HEK293 (cell line): ENCODE data around the gene COG1.

Experiments
- CTCF ChIA-PET: fragments of 350-600 bp; formaldehyde crosslinking; extraction: SDS; loops from one replicate; lab custom pipeline; 2021; ENCODE audit warnings: antibody characterized with exemption; lab: Yijun Ruan, JAX
- POLR2A ChIA-PET: fragments of 300-600 bp; formaldehyde crosslinking; extraction: SDS; loops from one replicate; lab custom pipeline; 2020; ENCODE audit warnings: antibody characterized with exemption, inconsistent platforms; lab: Yijun Ruan, JAX
- H3K27ac ChIP-seq: fragments of 200-500 bp; sonication (Bioruptor generic); 2 replicates; pipeline ENCODE4 v1.5.1; 2014; ENCODE audit warnings: low read depth, low read length, control low read depth, inconsistent platforms; ENCODE audit errors: extremely low read depth
- H3K36me3 ChIP-seq, 2 experiments: fragments of 200-500 bp in 1 of 2; sonication (Bioruptor generic) in 1 of 2; 1 replicate in 1 of 2; 2 replicates in 1 of 2; pipeline ENCODE4 v1.5.1; 2014 to 2017; ENCODE audit warnings: inconsistent platforms in 2 of 2, low read length in 2 of 2; ENCODE audit not compliant: control insufficient read depth in 2 of 2, insufficient read depth in 1 of 2
- H3K4me1 ChIP-seq: fragments of 200-500 bp; sonication (Bioruptor generic); 2 replicates; pipeline ENCODE4 v1.5.1; 2014; ENCODE audit warnings: mild to moderate bottlenecking, low read length, inconsistent platforms; ENCODE audit not compliant: control insufficient read depth, insufficient read depth
- H3K4me3 ChIP-seq: 2 replicates; pipeline ENCODE4 v1.5.1; 2011; ENCODE audit warnings: low read depth, mild to moderate bottlenecking, control low read depth, low read length, moderate library complexity
- H3K9me3 ChIP-seq: fragments of 200-500 bp; sonication (Bioruptor generic); 2 replicates; pipeline ENCODE4 v1.5.1; 2014; ENCODE audit warnings: low read depth, low read length, inconsistent platforms; ENCODE audit not compliant: control insufficient read depth, insufficient read depth
- BCL6B ChIP-seq: fragments of 450-650 bp; formaldehyde crosslinking; IDR thresholded peaks from 2 replicates; pipeline ENCODE4 v1.5.1; 2017; ENCODE audit warnings: missing biosample characterization, missing genetic modification characterization
- GLI2 ChIP-seq: fragments of 450-650 bp; formaldehyde crosslinking; IDR thresholded peaks from 2 replicates; pipeline ENCODE4; 2017; ENCODE audit warnings: missing biosample characterization, missing genetic modification characterization, low read depth, borderline replicate concordance
- SETDB1 ChIP-seq: IDR thresholded peaks from one replicate; pipeline ENCODE4 v1.6.1; 2017; ENCODE audit warnings: mild to moderate bottlenecking, low read length, moderate library complexity, mixed read lengths; ENCODE audit not compliant: insufficient read length
- ZEB2 ChIP-seq: fragments of 450-650 bp; formaldehyde crosslinking; IDR thresholded peaks from 2 replicates; pipeline ENCODE4 v1.5.1; 2016; ENCODE audit warnings: missing biosample characterization, missing genetic modification characterization
- ZNF16 ChIP-seq: fragments of 450-650 bp; formaldehyde crosslinking; IDR thresholded peaks from 2 replicates; pipeline ENCODE4 v1.5.1; 2016; ENCODE audit warnings: low read depth, missing biosample characterization, missing genetic modification characterization
- ZNF423 ChIP-seq: fragments of 450-650 bp; formaldehyde crosslinking; IDR thresholded peaks from 2 replicates; pipeline ENCODE4 v1.5.1; 2016; ENCODE audit warnings: missing biosample characterization, missing genetic modification characterization
- ZNF501 ChIP-seq: fragments of 450-650 bp; formaldehyde crosslinking; IDR thresholded peaks from 2 replicates; pipeline ENCODE4 v1.5.1; 2016; ENCODE audit warnings: missing biosample characterization, missing genetic modification characterization
- ZNF561 ChIP-seq: fragments of 450-650 bp; IDR thresholded peaks from 2 replicates; pipeline ENCODE4 v1.5.1; 2018; ENCODE audit warnings: missing biosample characterization, missing genetic modification characterization, borderline replicate concordance
- ZNF777 ChIP-seq: fragments of 450-650 bp; formaldehyde crosslinking; IDR thresholded peaks from 2 replicates; pipeline ENCODE4 v1.5.1; 2017; ENCODE audit warnings: missing biosample characterization, missing genetic modification characterization, borderline replicate concordance
- ZNF843 ChIP-seq: fragments of 450-650 bp; formaldehyde crosslinking; IDR thresholded peaks from 2 replicates; pipeline ENCODE4 v1.5.1; 2016; ENCODE audit warnings: missing biosample characterization, missing genetic modification characterization
- TF ChIP-seq, protein P1 (sequence below): fragments of 450-650 bp; IDR thresholded peaks from 2 replicates; pipeline ENCODE4 v1.5.1; 2018; ENCODE audit warnings: missing biosample characterization, mild to moderate bottlenecking, missing genetic modification characterization
- TF ChIP-seq, protein P2 (sequence below): fragments of 450-650 bp; formaldehyde crosslinking; IDR thresholded peaks from 2 replicates; pipeline ENCODE4 v1.5.1; 2016; ENCODE audit warnings: missing biosample characterization, missing genetic modification characterization

Gene COG1

DNA sequence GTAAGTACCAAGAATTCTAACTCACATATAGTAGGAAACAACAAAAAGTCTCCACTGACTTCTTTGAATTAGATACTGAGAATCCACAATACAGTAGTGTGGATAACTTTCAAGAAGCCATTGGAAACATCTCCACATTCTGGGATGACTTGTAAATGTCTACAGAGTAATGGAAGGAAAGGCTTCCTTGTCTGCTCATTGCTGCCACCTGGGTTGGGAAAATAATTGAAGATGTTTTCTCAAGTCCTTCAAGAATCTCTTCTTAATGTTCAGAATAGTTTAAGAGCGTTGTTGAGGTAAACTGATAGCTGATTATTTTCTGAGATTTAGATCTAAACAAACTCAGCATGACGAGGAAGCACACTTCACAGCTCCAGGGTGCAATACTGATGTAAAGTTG lies 54.9 kb downstream of the COG1 start:
- Histone ChIP-seq H3K27ac (no peak overlapping the region), H3K4me1 (no peaks in the 10 kb centered on the region), H3K4me3 (no peak overlapping the region), H3K36me3 (peaks cover 28 to 53% of the 10 kb centered on the region in 2 experiments), H3K9me3 (no peaks in the 10 kb centered on the region)
- POLR2A ChIA-PET = no interaction called here
- CTCF ChIA-PET = interaction anchor here (2.0 to 13.4 kb wide), 3 partner anchors 8 to 121 kb away, joined by 6 to 315 read pairs (median 41); a partner anchor contains a TSS
- TF ChIP-seq ZEB2 (tag by site-specific recombination) = no peak

DNA sequence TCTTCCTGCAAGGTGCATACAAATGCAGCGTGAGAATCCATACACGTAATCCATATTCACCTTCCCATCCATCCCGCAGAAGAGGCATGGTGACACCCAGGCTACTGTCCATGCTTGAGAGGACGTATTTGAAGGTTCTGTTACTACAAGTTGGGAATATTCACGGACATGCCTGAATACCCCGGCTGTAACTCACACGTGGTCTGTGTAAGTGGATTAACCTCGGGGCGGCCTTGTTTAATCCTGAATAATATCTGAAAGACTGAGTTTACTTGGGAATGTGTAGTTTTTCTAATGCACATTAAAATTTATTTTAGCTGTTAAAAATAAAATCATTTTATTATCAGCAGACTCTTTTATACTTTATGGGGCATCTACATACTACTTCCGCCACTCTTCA lies 55.7 kb downstream of the COG1 start:
- Histone ChIP-seq H3K27ac (no peak overlapping the region), H3K9me3 (no peaks in the 10 kb centered on the region), H3K4me1 (no peaks in the 10 kb centered on the region), H3K4me3 (no peak overlapping the region), H3K36me3 (peaks cover 21 to 50% of the 10 kb centered on the region in 2 experiments)
- ChIA-PET CTCF (interaction anchor here (0.6 to 13.4 kb wide), 7 partner anchors 16 to 689 kb away, joined by 3 to 315 read pairs (median 4); a partner anchor contains a TSS), POLR2A (no interaction called here)
- TF ChIP-seq ZNF501 = no peak
- TF ChIP-seq, protein P1, sequence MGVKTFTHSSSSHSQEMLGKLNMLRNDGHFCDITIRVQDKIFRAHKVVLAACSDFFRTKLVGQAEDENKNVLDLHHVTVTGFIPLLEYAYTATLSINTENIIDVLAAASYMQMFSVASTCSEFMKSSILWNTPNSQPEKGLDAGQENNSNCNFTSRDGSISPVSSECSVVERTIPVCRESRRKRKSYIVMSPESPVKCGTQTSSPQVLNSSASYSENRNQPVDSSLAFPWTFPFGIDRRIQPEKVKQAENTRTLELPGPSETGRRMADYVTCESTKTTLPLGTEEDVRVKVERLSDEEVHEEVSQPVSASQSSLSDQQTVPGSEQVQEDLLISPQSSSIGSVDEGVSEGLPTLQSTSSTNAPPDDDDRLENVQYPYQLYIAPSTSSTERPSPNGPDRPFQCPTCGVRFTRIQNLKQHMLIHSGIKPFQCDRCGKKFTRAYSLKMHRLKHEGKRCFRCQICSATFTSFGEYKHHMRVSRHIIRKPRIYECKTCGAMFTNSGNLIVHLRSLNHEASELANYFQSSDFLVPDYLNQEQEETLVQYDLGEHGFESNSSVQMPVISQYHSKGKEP (tag by site-specific recombination) = no peak
- TF ChIP-seq ZNF843 (tag by site-specific recombination) = no peak
- no peak for TF ChIP-seq GLI2 (tag by site-specific recombination)
- TF ChIP-seq, protein P2, sequence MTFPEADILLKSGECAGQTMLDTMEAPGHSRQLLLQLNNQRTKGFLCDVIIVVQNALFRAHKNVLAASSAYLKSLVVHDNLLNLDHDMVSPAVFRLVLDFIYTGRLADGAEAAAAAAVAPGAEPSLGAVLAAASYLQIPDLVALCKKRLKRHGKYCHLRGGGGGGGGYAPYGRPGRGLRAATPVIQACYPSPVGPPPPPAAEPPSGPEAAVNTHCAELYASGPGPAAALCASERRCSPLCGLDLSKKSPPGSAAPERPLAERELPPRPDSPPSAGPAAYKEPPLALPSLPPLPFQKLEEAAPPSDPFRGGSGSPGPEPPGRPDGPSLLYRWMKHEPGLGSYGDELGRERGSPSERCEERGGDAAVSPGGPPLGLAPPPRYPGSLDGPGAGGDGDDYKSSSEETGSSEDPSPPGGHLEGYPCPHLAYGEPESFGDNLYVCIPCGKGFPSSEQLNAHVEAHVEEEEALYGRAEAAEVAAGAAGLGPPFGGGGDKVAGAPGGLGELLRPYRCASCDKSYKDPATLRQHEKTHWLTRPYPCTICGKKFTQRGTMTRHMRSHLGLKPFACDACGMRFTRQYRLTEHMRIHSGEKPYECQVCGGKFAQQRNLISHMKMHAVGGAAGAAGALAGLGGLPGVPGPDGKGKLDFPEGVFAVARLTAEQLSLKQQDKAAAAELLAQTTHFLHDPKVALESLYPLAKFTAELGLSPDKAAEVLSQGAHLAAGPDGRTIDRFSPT (tag by site-specific recombination) = no peak
- no peak for TF ChIP-seq SETDB1

DNA sequence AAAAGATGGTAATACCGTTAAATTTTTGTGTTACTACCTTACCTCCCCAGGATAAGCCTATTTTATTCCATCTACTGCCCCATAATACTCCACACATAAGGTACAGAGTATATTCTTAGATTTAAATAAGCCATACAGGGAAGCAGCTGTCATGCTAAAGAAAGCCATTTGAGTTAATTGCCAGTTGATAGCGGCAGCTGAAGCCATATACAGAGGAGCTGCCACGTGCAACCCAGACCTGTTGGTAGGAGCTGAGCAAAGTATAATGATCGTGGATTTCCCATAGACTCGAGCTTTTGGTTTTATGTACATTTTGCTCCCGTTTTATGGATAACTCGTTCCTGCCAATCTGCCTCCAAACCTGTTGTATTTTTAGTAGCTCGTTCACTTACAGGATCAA lies 56.8 kb downstream of the COG1 start:
- TF ChIP-seq ZNF423 (no peak), BCL6B (tag by site-specific recombination) (no peak), ZNF777 (tag by site-specific recombination) (no peak), ZNF561 (tag by site-specific recombination) (no peak), ZNF16 (no peak)
- Histone ChIP-seq H3K9me3 (no peaks in the 10 kb centered on the region), H3K4me1 (no peaks in the 10 kb centered on the region), H3K36me3 (peaks cover 12 to 43% of the 10 kb centered on the region in 2 experiments), H3K27ac (no peak overlapping the region), H3K4me3 (no peak overlapping the region)
- ChIA-PET POLR2A (interaction anchor here (1.5 kb wide), 1 partner anchor 17 kb away, joined by 4 read pairs; a partner anchor contains a TSS), CTCF (interaction anchor here (0.6 to 13.4 kb wide), 10 partner anchors 8 to 736 kb away, joined by 3 to 315 read pairs (median 4); no protein-coding TSS in a partner anchor)
